Adrenal gland (tissue), 12 donors: ENCODE data around the gene PPP1R12C. TPM values are rescaled to one million over a fixed set of nuclear protein-coding genes. Genes with fewer than 3 reads are reported as not detected.

Experiments used
- DNase-seq, 7 donors: peaks; one replicate each; pipeline ENCODE4 v3.0.0-alpha.2; 2019 to 2020
- H3K27ac ChIP-seq, 5 donors: fragments of 200-600 bp; sonication (generic) in 4 of 5; 1 replicate in 3 of 5; 2 replicates in 2 of 5; pipeline versions ENCODE4 v1.5.1 to v1.8.0; 2016 to 2020; ENCODE audit warnings: mild to moderate bottlenecking in 1 of 5
- H3K27me3 ChIP-seq: fragments of 200-600 bp; 2 replicates; pipeline ENCODE4 v1.8.0; 2021
- H3K36me3 ChIP-seq, 2 donors: fragments of 200-600 bp; replicated peaks in 1 of 2; 1 replicate in 1 of 2; 2 replicates in 1 of 2; pipeline versions ENCODE4 v1.5.1 to v1.8.0; 2018 to 2022
- H3K4me1 ChIP-seq, 2 donors: fragments of 200-600 bp; replicated peaks in 1 of 2; 1 replicate in 1 of 2; 2 replicates in 1 of 2; pipeline versions ENCODE4 v1.5.1 to v1.8.0; 2018 to 2021
- H3K4me3 ChIP-seq, 4 donors: fragments of 200-600 bp; sonication (generic) in 3 of 4; one replicate each; pipeline ENCODE4 v1.5.1; 2016 to 2018
- H3K9me3 ChIP-seq, 3 donors: fragments of 200-600 bp; sonication (generic) in 1 of 3; replicated peaks in 1 of 3; 1 replicate in 2 of 3; 2 replicates in 1 of 3; pipeline versions ENCODE4 v1.5.1 to v1.8.0; 2016 to 2021
- POLR2A ChIP-seq, 2 donors: fragments of 450-650 bp; IDR thresholded peaks; one replicate each; pipeline ENCODE4 v1.6.1; 2017; ENCODE audit warnings: antibody characterized with exemption in 2 of 2, mild to moderate bottlenecking in 2 of 2, moderate library complexity in 1 of 2
- WGBS, 4 donors: extraction: QIAGEN DNeasy Blood & Tissue Kit in 2 of 4; methylation state at CpG; one replicate each; pipeline versions ENCODE4 v1.1.5 to v1.1.7; 2013 to 2017; 5-methylcytosine and 5-hydroxymethylcytosine counted together
- intact Hi-C, 2 donors: fragments of 100-400 bp; cut with DNase I; formaldehyde crosslinking; loops; one replicate each; pipeline versions ENCODE4 v1.14.1 to v1.15.0; 2022 to 2023
- polyA plus RNA-seq, 3 donors: library from polyadenylated mRNA; stranded (reverse); fragments of 200-250 nt in 2 of 3; fragments of 350-450 nt in 1 of 3; fragmentation: Illumina TruSeq in 1 of 3; extraction: RNeasy Lipid Tissue Mini Kit (QIAGEN cat#74804) in 1 of 3; gene quantifications; one replicate each; pipeline ENCODE4 v1.2.3, GENCODE V29; 2013 to 2014
- total RNA-seq, 9 donors: library from RNA; depleted of rRNA in 4 of 9; stranded (reverse); fragments of >200 nt in 4 of 9; fragments of 120-200 nt in 1 of 9; fragmentation: NEBNext Ultra II Directional in 1 of 9; extraction: Animal tissue kit (Norgen Biotek cat#: 25700) in 1 of 9; gene quantifications; one replicate each; pipeline versions ENCODE4 v1.1.0 to v1.2.4, GENCODE V29; 2013 to 2023
- TF ChIP-seq, protein P1 (sequence below), 6 experiments: fragments of 450-650 bp in 4 of 6; fragments of 200-600 bp in 2 of 6; sonication (generic) in 1 of 6; IDR thresholded peaks; 1 replicate in 5 of 6; 2 replicates in 1 of 6; pipeline versions ENCODE4 v1.5.1 to v1.8.0; 2016 to 2021; ENCODE audit warnings: antibody characterized with exemption in 6 of 6, mild to moderate bottlenecking in 2 of 6, moderate library complexity in 1 of 6
- donor health status: healthy with polysubstance abuse.
- donor health status: Bipolar disorder and iron deficiency.
- donor health status: DM: yes; HTN: yes; CAD: no.
- donor health status: DM: no; HTN: no; CAD: no.
- donor health status: DM: no; HTN: no; CAD: no.
- donor health status: DM: yes; HTN: yes; CAD: no.

PPP1R12C gene
- total and polyA plus RNA-seq, 12 donors = 22.1 to 251 (median 76.2) TPM

DNA sequence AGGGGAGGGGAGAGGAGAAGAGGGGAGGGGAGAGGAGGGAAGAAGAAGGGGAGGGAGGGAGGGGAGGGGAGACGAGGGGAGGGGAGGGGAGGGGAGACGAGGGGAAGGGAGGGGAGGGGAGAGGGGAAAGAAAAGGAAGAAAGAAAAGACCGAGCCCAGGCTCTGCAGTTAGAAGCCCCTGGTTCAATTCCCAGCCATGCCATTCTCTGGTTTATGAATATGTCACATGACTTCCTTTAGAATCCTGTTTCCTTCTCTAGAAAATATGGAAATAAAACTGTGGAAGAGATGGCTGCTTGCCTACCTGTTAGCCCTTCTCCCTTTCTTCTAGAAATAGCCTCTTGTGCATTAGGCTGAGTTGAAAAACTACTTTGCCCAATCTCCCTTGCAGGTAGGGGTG is 17.3 kb upstream of the PPP1R12C start:
- no peak overlapping the region for H3K4me3 ChIP-seq
- DNase-seq = no peak
- no peaks in the 10 kb centered on the region for H3K36me3 ChIP-seq
- H3K27ac ChIP-seq = no peak overlapping the region
- intact Hi-C loops = loop anchor here in 1 of 2 donors (5.0 kb wide), 1 partner anchor 373 kb away; no protein-coding TSS in a partner anchor
- no peaks in the 10 kb centered on the region for H3K9me3 ChIP-seq
- 13 to 20% (median 14%) methylated on average over 2 to 3 of the region's 3 CpGs for WGBS, 4 donors
- peaks cover 21% of the 10 kb centered on the region for H3K27me3 ChIP-seq
- no peak for TF ChIP-seq POLR2A (IDR thresholded peaks at IDR 0.05)
- H3K4me1 ChIP-seq = no peaks in the 10 kb centered on the region

DNA sequence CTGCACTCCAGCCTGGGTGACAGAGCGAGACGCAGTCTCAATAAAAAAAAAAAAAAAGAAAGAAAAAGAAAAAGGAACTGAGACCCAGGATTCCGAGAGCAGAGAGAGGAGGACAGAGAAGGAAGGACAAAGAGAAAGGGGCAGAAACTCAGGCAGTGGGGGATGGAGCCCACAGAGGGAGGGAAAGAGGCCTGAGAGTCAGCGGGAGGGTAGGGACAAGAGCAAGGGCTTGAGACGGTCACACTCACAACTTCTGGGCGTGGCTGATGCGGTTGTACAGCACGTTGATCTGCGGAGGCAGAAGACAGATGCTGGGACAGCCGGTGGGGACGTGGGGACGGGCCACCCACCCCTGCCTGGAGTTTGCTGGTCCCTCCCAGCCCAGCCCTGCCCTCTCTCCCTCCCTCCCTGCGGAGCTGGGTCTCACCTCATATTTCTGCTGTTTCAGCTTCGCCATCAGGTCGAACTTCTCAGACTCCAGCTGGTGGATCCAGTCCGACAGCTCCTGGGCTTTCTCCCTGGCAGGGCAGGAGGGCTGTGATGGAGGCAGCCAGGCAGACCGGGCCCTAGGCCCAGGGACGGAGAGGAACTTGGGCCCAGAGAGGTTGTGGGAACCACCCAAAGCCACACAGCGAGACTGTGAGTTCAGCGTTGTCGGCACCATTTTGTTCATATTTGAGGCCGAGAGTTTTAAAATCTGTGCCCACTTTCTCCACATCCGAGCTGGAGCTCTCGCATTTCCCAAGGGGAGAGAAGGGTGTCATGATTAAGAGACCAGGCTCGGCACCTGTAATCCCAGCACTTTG is 16.4 kb upstream of the PPP1R12C start:
- H3K4me1 ChIP-seq = no peaks in the 10 kb centered on the region
- no peak for DNase-seq
- WGBS, 4 donors = 67 to 77% (median 71%) methylated on average over 19 to 25 of the region's 25 CpGs
- H3K27ac ChIP-seq = no peak overlapping the region
- H3K9me3 ChIP-seq = no peaks in the 10 kb centered on the region
- H3K36me3 ChIP-seq = no peaks in the 10 kb centered on the region
- H3K4me3 ChIP-seq = no peak overlapping the region
- peaks cover 21% of the 10 kb centered on the region for H3K27me3 ChIP-seq
- intact Hi-C loops = no loop called here
- TF ChIP-seq, protein P1, sequence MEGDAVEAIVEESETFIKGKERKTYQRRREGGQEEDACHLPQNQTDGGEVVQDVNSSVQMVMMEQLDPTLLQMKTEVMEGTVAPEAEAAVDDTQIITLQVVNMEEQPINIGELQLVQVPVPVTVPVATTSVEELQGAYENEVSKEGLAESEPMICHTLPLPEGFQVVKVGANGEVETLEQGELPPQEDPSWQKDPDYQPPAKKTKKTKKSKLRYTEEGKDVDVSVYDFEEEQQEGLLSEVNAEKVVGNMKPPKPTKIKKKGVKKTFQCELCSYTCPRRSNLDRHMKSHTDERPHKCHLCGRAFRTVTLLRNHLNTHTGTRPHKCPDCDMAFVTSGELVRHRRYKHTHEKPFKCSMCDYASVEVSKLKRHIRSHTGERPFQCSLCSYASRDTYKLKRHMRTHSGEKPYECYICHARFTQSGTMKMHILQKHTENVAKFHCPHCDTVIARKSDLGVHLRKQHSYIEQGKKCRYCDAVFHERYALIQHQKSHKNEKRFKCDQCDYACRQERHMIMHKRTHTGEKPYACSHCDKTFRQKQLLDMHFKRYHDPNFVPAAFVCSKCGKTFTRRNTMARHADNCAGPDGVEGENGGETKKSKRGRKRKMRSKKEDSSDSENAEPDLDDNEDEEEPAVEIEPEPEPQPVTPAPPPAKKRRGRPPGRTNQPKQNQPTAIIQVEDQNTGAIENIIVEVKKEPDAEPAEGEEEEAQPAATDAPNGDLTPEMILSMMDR (IDR thresholded peaks at IDR 0.05) = no peak
- no peak for TF ChIP-seq POLR2A (IDR thresholded peaks at IDR 0.05)

DNA sequence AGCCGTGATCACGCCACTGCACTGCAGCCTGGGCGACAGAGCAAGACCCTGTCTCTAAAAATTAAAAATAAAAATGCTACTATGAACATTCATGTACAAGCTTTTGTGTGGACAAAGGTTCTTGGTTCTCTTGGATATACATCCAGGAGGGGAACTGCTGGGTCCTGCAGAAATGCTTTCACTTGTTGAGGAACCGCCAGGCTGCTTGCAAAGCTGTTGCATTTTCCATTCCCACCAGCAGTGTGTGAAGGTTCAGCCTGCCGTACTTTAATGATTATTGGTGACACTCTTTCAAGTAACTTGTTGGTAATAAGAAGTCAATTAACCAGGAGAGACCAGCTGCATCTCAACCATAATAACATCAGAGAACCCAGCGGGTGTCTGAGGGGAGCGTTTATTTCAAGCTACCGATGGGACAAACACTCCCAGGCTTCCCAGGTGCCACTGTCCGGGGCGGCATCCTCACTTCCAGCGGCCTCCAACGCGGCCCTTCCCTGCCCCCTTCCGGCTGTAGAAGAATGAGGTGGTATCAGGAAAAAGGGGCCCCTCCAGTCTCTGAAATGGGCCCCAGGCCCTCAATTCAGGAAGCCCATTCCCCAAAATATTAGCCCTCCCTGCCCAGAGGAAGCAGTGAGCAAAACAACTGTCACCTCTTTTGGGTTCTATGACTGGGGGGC is 15.2 kb upstream of the PPP1R12C start:
- Histone ChIP-seq H3K27me3 (peaks cover 21% of the 10 kb centered on the region), H3K9me3 (no peaks in the 10 kb centered on the region), H3K4me3 (no peak overlapping the region), H3K4me1 (no peaks in the 10 kb centered on the region), H3K36me3 (no peaks in the 10 kb centered on the region), H3K27ac (no peak overlapping the region)
- 57 to 62% (median 59%) methylated on average over 8 to 14 of the region's 14 CpGs for WGBS, 4 donors
- intact Hi-C loops = no loop called here
- TF ChIP-seq POLR2A (IDR thresholded peaks at IDR 0.05) = no peak
- TF ChIP-seq, protein P1 (IDR thresholded peaks at IDR 0.05) = no peak
- no peak for DNase-seq

DNA sequence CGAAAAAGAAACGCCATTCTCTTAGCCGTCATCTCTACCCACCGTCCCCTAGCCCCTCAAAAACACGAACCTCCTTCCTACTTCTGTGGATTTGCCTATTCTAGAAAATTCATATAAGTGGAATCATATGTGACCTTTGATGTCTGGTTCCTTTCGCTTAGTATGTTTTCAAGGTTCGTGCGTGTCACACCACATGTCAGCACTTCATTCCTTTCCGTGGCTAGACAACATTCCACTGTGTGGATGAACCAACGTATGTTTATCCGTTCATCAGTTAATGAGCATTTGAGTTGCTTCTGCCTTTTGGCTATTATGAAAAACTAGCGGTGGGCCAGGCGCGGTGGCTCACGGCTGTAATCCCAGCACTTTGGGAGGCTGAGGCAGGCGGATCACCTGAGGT is 14.0 kb upstream of the PPP1R12C start:
- intact Hi-C loops = no loop called here
- Histone ChIP-seq H3K4me1 (no peaks in the 10 kb centered on the region), H3K36me3 (no peaks in the 10 kb centered on the region), H3K9me3 (no peaks in the 10 kb centered on the region), H3K27me3 (peaks cover 13% of the 10 kb centered on the region), H3K27ac (no peak overlapping the region), H3K4me3 (no peak overlapping the region)
- no peak for TF ChIP-seq POLR2A (IDR thresholded peaks at IDR 0.05)
- TF ChIP-seq, protein P1 (IDR thresholded peaks at IDR 0.05) = no peak
- DNase-seq = no peak
- 77 to 86% (median 81%) methylated on average over 16 of the region's 16 CpGs for WGBS, 4 donors
